DND-41 (cell line): Measurements from ENCODE around the gene GRID2.

ENCODE experiments used
- ATAC-seq: fragments of 200-7000 bp; cut with Tn5 transposase; 3 replicates; pipeline ENCODE4 v1.9.1; 2021; ENCODE audit warnings: low read depth; ENCODE audit not compliant: insufficient read depth
- DNase-seq: peaks from one replicate; pipeline ENCODE4 v3.0.0-alpha.2; 2020
- H2AFZ ChIP-seq: 2 replicates; pipeline ENCODE4 v1.6.0; 2012; ENCODE audit warnings: low read depth, low read length
- H3K27ac ChIP-seq: 2 replicates; pipeline ENCODE4 v1.5.1; 2012; ENCODE audit warnings: low read length, inconsistent platforms
- H3K27me3 ChIP-seq: fragments of 200-600 bp; sonication (generic); 2 replicates; pipeline ENCODE4 v1.6.0; 2012; ENCODE audit warnings: low read length, mild to moderate bottlenecking, inconsistent platforms; ENCODE audit not compliant: insufficient read depth, poor library complexity
- H3K36me3 ChIP-seq: 2 replicates; pipeline ENCODE4 v1.5.1; 2012; ENCODE audit warnings: low read length, inconsistent platforms; ENCODE audit not compliant: insufficient read depth
- H3K4me1 ChIP-seq: 2 replicates; pipeline ENCODE4 v1.5.1; 2012; ENCODE audit warnings: mild to moderate bottlenecking, low read length; ENCODE audit not compliant: insufficient read depth
- H3K4me2 ChIP-seq: 2 replicates; pipeline ENCODE4 v1.6.0; 2012; ENCODE audit warnings: mild to moderate bottlenecking, moderate library complexity, low read length, inconsistent platforms; ENCODE audit not compliant: insufficient read depth
- H3K4me3 ChIP-seq, 2 experiments: fragments of 200-600 bp in 1 of 2; shearing (Covaris generic) in 1 of 2; 2 replicates each; pipeline ENCODE4 v1.5.1; 2012 to 2016; ENCODE audit warnings: inconsistent platforms in 2 of 2, low read length in 2 of 2, mild to moderate bottlenecking in 2 of 2, low read depth in 1 of 2, moderate library complexity in 1 of 2
- H3K79me2 ChIP-seq: 2 replicates; pipeline ENCODE4 v1.6.0; 2012; ENCODE audit warnings: low read length, inconsistent platforms; ENCODE audit not compliant: insufficient read depth
- H3K9ac ChIP-seq: 2 replicates; pipeline ENCODE4 v1.6.0; 2012; ENCODE audit warnings: low read depth, mild to moderate bottlenecking, inconsistent platforms, low read length, moderate library complexity
- H3K9me3 ChIP-seq: 2 replicates; pipeline ENCODE4 v1.5.1; 2012; ENCODE audit warnings: low read length, moderate library complexity, mild to moderate bottlenecking, inconsistent platforms; ENCODE audit not compliant: insufficient read depth, severe bottlenecking
- H4K20me1 ChIP-seq: 2 replicates; pipeline ENCODE4 v1.6.0; 2012; ENCODE audit warnings: low read length; ENCODE audit not compliant: insufficient read depth
- EZH2 ChIP-seq: IDR thresholded peaks from 3 replicates; pipeline ENCODE4 v1.6.1; 2012; ENCODE audit warnings: borderline replicate concordance, low read depth, mild to moderate bottlenecking, moderate library complexity, low read length, inconsistent platforms; ENCODE audit not compliant: severe bottlenecking
- TF ChIP-seq, protein P1 (sequence below): IDR thresholded peaks from 2 replicates; pipeline ENCODE4 v1.5.1; 2012; ENCODE audit warnings: borderline replicate concordance, low read length, moderate library complexity, mild to moderate bottlenecking; ENCODE audit not compliant: poor library complexity, severe bottlenecking; ENCODE audit errors: extremely low read depth

The GRID2 gene

DNA sequence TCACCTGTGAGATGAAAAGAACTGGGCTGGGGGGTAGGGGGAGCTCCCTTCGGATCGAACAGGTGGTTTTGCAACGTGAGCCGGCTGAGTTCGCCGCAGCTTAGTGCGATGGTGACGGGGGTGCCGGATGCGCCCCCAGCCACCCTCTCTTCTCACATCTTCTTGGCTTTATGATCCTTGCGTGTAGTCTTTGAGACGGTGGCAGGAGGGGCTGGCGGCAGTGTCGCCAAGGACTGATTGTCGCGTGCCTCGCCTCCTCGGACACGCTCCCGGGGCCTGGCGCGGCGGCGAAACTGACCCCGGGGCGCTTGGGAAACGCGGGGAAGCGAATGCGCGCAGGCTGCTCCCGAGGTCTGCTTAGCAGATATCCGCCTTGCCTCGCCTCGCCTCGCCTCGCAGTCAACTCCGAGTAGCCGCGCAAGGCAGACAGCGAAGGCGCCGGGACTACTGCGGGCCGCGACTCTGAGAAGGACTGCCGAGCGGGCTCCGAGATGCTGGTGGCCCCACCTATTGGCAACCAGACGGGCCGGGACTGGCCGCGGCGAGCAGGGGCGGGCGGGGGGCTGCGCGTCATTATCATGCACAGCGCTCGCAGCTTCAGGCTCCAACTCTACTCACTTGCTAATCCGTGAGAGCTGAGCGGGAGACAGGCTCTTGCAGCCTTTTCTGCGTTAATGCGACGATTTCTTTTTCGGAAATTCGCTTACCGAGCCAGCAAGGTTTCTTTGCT, 1.5 kb downstream of the GRID2 start:
- H3K27ac ChIP-seq: no peak overlapping the region
- no peak for ATAC-seq

DNA sequence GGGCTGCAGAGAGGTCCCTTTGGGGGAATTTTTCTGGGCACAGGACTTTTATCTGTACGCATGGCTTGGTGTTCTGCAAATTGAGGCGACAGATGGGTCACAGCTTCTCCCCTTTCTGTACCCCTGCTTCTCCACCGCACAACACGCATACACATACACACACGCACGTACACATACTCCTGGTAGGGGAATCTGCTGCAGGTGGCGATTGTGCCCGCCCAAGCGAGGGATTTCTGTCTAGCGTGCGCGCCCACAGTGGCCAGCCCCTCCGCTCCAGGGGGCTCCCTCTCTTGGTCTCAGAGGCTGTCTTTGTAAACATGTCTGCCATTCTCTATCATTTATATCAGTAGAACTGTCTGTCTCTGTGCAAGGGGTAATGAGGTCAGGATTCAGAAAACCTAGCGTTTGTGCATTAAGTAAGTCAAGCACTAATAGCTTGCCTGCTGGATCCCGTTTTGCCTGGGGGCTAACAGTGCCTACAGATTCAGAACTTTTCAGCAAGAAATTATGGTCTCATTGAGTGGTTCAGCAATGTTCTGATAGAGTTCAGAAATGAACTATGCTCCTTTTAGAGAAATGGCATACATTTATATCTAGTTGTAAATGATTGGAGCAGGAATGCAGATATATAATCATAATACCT, 2.2 kb downstream of the GRID2 start:
- Histone ChIP-seq H3K4me3 (no peak overlapping the region), H3K9ac (no peak overlapping the region), H3K4me2 (no peak overlapping the region), H4K20me1 (no peaks in the 10 kb centered on the region), H3K27me3 (no peaks in the 10 kb centered on the region), H3K4me1 (no peaks in the 10 kb centered on the region), H3K9me3 (no peaks in the 10 kb centered on the region), H3K36me3 (no peaks in the 10 kb centered on the region), H3K27ac (no peak overlapping the region), H3K79me2 (no peaks in the 10 kb centered on the region), H2AFZ (no peak overlapping the region)
- TF ChIP-seq, protein P1, sequence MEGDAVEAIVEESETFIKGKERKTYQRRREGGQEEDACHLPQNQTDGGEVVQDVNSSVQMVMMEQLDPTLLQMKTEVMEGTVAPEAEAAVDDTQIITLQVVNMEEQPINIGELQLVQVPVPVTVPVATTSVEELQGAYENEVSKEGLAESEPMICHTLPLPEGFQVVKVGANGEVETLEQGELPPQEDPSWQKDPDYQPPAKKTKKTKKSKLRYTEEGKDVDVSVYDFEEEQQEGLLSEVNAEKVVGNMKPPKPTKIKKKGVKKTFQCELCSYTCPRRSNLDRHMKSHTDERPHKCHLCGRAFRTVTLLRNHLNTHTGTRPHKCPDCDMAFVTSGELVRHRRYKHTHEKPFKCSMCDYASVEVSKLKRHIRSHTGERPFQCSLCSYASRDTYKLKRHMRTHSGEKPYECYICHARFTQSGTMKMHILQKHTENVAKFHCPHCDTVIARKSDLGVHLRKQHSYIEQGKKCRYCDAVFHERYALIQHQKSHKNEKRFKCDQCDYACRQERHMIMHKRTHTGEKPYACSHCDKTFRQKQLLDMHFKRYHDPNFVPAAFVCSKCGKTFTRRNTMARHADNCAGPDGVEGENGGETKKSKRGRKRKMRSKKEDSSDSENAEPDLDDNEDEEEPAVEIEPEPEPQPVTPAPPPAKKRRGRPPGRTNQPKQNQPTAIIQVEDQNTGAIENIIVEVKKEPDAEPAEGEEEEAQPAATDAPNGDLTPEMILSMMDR: no peak
- no peak for TF ChIP-seq EZH2
- no peak for DNase-seq
- ATAC-seq: no peak

More for the DNA sequence above, 1.5 kb downstream of the GRID2 start:
- no peak for TF ChIP-seq EZH2
- TF ChIP-seq, protein P1: no peak
- Histone ChIP-seq H3K4me3 (no peak overlapping the region), H3K27me3 (no peaks in the 10 kb centered on the region), H3K4me2 (no peak overlapping the region), H3K79me2 (no peaks in the 10 kb centered on the region), H3K36me3 (no peaks in the 10 kb centered on the region), H4K20me1 (no peaks in the 10 kb centered on the region), H3K4me1 (no peaks in the 10 kb centered on the region), H2AFZ (no peak overlapping the region), H3K9me3 (no peaks in the 10 kb centered on the region), H3K9ac (no peak overlapping the region)
- no peak for DNase-seq

DNA sequence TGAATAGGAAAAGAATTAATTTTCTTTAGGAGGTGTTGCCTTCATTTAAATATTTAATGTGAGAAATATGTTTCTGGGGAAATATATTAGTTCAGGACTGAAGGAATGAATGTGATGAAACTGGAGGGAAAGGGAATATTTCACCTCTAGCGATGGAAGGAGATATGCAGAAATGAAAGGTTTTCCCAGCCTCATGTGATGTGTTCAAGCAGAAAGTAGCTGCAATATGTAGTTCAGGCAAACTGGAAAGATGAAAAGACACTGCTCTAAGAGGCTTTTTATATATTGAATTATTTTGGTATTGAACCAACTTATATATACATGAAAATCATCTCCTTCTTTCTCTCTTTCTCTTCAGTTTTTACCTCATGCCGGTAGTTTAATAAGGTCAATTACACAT, 3.4 kb downstream of the GRID2 start:
- Histone ChIP-seq H3K4me1 (no peaks in the 10 kb centered on the region), H3K36me3 (no peaks in the 10 kb centered on the region), H4K20me1 (no peaks in the 10 kb centered on the region), H2AFZ (no peak overlapping the region), H3K9ac (no peak overlapping the region), H3K27ac (no peak overlapping the region), H3K79me2 (no peaks in the 10 kb centered on the region), H3K27me3 (no peaks in the 10 kb centered on the region), H3K9me3 (no peaks in the 10 kb centered on the region), H3K4me3 (no peak overlapping the region), H3K4me2 (no peak overlapping the region)
- DNase-seq (no peak), ATAC-seq (no peak)
- no peak for TF ChIP-seq EZH2
- TF ChIP-seq, protein P1: no peak
